ENCODE results near the gene VCPKMT. TPM values are rescaled to one million over a fixed set of nuclear protein-coding genes. Genes with fewer than 3 reads are reported as not detected.

VCPKMT gene
- polyA plus RNA-seq, 1 donor (not counting 4 experiments of a cell fraction or from before 2014, with no cell fraction given), result 9.4 TPM

DNA sequence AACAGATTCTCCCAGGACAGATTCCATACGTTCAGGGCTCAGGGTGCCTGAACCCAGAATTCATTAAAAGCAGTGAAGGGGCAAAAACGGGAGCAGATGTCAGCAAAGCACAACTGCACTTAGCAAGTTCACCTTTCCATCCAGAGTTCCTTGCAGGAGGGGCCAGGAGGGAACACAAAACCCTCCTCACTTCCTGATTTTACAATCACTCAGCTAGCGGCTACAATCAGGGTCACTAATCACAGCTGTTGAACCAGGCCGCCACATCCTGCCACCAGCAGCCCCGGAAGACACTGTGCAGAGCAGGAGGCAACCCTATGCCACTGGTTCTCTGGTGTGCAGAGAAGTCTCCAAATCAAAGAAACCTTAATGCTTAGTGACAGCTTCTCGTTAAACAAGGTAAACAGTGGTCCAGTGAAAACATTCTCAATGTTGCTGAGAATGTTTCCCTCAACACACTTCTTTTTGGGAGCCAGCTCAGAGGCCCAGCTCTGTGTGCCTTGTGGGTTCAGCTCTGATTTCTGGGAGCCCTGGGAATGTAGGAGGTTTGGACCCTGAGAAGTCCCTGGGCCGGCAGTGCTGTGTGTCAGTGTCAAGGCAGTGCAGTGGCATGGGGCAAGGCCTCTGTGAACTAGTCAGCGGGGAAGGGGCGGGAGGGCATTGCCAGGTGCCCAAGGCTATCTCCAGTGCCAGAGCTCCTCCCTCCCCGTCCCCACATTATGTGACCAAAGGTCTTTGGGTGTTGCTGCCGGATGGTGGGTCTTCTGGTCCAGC is 54.5 kb downstream of the VCPKMT start:
- no peaks in the 10 kb centered on the region for H3K79me2 ChIP-seq (ENCODE audit: control insufficient read depth, insufficient read depth, low read length)
- TF ChIP-seq, protein P1, sequence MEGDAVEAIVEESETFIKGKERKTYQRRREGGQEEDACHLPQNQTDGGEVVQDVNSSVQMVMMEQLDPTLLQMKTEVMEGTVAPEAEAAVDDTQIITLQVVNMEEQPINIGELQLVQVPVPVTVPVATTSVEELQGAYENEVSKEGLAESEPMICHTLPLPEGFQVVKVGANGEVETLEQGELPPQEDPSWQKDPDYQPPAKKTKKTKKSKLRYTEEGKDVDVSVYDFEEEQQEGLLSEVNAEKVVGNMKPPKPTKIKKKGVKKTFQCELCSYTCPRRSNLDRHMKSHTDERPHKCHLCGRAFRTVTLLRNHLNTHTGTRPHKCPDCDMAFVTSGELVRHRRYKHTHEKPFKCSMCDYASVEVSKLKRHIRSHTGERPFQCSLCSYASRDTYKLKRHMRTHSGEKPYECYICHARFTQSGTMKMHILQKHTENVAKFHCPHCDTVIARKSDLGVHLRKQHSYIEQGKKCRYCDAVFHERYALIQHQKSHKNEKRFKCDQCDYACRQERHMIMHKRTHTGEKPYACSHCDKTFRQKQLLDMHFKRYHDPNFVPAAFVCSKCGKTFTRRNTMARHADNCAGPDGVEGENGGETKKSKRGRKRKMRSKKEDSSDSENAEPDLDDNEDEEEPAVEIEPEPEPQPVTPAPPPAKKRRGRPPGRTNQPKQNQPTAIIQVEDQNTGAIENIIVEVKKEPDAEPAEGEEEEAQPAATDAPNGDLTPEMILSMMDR (optimal IDR thresholded peaks at IDR 0.05 in 1 of 3, IDR thresholded peaks at IDR 0.05 in 1 of 3, conservative IDR thresholded peaks at IDR 0.05 in 1 of 3; ENCODE audit: extremely low read depth in 1 of 3, insufficient read depth in 2 of 3, low read length in 3 of 3), result no peak
- TF ChIP-seq EZH2 (IDR thresholded peaks at IDR 0.05; ENCODE audit: low read length), result no peak
- no peaks in the 10 kb centered on the region for H4K20me1 ChIP-seq (ENCODE audit: control insufficient read depth, extremely low read depth, insufficient read depth, low read length)
- H3K4me1 ChIP-seq (ENCODE audit: control insufficient read depth, extremely low read depth, insufficient read depth, low read length), result peaks cover 40% of the 10 kb centered on the region
- H3K27ac ChIP-seq (ENCODE audit: control insufficient read depth, insufficient read depth, low read length), result peak overlapping the region; percentile 78
- H3K9me1 ChIP-seq (ENCODE audit: control insufficient read depth, extremely low read depth, insufficient read depth, low read length), result no peaks in the 10 kb centered on the region
- peak overlapping the region; percentile 75 for H3K4me2 ChIP-seq (ENCODE audit: control insufficient read depth, extremely low read depth, insufficient read depth, low read depth, low read length)
- H2AFZ ChIP-seq (ENCODE audit: control insufficient read depth, low read length), result peak overlapping the region; percentile 67
- peak; percentile 29 for FAIRE-seq
- H3K4me3 ChIP-seq (ENCODE audit: control insufficient read depth in 2 of 3, extremely low read depth in 1 of 3, insufficient read depth in 2 of 3, low read depth in 1 of 3, low read length in 3 of 3), result no peak overlapping the region
- no peaks in the 10 kb centered on the region for H3K36me3 ChIP-seq (ENCODE audit: control insufficient read depth in 2 of 2, extremely low read depth in 1 of 2, insufficient read depth in 2 of 2, low read length in 2 of 2)
- no peaks in the 10 kb centered on the region for H3K9me3 ChIP-seq (ENCODE audit: control insufficient read depth, low read depth, low read length)
- H3K9ac ChIP-seq (ENCODE audit: control insufficient read depth, extremely low read depth, insufficient read depth, low read length), result peak overlapping the region; percentile 76
- dilution Hi-C loops (cut with MboI; ENCODE audit: extremely low pct_ligation_motif_present, low sequenced_read_pairs), result no loop called here
- DNase-seq (ENCODE audit: low read depth, low spot score), result no peak
- no peaks in the 10 kb centered on the region for H3K27me3 ChIP-seq (ENCODE audit: control insufficient read depth, extremely low read depth, insufficient read depth, low read length)

DNA sequence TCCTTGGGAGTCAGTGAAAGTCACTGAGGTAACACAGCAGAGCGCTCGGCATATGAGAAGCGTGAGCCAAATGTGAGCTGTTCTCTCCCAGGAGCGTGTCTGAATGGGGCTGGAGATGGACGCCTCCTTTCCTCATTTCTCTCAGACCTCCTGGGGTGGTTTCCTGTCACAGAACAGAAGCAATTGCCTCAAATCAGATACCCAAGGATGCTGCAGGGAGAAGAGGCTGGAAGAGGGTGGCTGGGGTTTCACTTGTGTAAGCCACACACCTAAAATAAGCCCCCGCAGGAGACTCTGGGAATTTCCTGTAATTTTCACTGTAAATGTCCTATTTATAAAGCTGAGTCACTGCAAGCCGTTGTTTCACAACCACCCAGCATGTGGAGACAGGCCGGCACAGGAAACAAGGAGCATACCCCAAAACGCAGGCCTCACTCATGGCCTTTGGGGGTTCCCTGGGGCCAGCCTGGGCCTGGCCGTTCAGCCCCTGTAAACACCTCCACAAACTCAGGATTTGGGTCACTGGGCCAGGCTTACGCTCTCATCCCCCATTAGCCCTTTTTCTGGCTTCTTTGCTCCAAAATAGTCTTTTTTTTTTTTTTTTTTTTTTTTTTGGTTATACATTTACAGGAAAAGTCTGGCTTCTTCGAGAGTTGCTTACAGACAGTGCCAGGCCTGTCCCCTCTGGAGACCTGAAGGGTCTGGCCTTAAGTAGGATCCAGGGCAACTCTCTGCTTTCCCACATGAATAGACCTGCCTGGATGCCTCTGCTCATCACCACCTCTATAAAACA is 55.3 kb downstream of the VCPKMT start:
- peak; percentile 89 for FAIRE-seq
- peak overlapping the region in 2 of 3 experiments; percentile 12 to 38 for H3K4me3 ChIP-seq (ENCODE audit: control insufficient read depth in 2 of 3, extremely low read depth in 1 of 3, insufficient read depth in 2 of 3, low read depth in 1 of 3, low read length in 3 of 3)
- H3K27ac ChIP-seq (ENCODE audit: control insufficient read depth, insufficient read depth, low read length), result peak overlapping the region; percentile 78
- H3K4me1 ChIP-seq (ENCODE audit: control insufficient read depth, extremely low read depth, insufficient read depth, low read length), result peaks cover 40% of the 10 kb centered on the region
- no peaks in the 10 kb centered on the region for H4K20me1 ChIP-seq (ENCODE audit: control insufficient read depth, extremely low read depth, insufficient read depth, low read length)
- H3K9ac ChIP-seq (ENCODE audit: control insufficient read depth, extremely low read depth, insufficient read depth, low read length), result peak overlapping the region; percentile 76
- H3K36me3 ChIP-seq (ENCODE audit: control insufficient read depth in 2 of 2, extremely low read depth in 1 of 2, insufficient read depth in 2 of 2, low read length in 2 of 2), result no peaks in the 10 kb centered on the region
- no peaks in the 10 kb centered on the region for H3K27me3 ChIP-seq (ENCODE audit: control insufficient read depth, extremely low read depth, insufficient read depth, low read length)
- peak overlapping the region; percentile 67 for H2AFZ ChIP-seq (ENCODE audit: control insufficient read depth, low read length)
- TF ChIP-seq, protein P1 (optimal IDR thresholded peaks at IDR 0.05 in 1 of 3, IDR thresholded peaks at IDR 0.05 in 1 of 3, conservative IDR thresholded peaks at IDR 0.05 in 1 of 3; ENCODE audit: extremely low read depth in 1 of 3, insufficient read depth in 2 of 3, low read length in 3 of 3), result peak in 1 of 3 experiments; percentile 35
- TF ChIP-seq EZH2 (IDR thresholded peaks at IDR 0.05; ENCODE audit: low read length), result no peak
- dilution Hi-C loops (cut with MboI; ENCODE audit: extremely low pct_ligation_motif_present, low sequenced_read_pairs), result no loop called here
- H3K9me1 ChIP-seq (ENCODE audit: control insufficient read depth, extremely low read depth, insufficient read depth, low read length), result no peaks in the 10 kb centered on the region
- H3K9me3 ChIP-seq (ENCODE audit: control insufficient read depth, low read depth, low read length), result no peaks in the 10 kb centered on the region
- H3K79me2 ChIP-seq (ENCODE audit: control insufficient read depth, insufficient read depth, low read length), result no peaks in the 10 kb centered on the region
- peak overlapping the region; percentile 75 for H3K4me2 ChIP-seq (ENCODE audit: control insufficient read depth, extremely low read depth, insufficient read depth, low read depth, low read length)
- DNase-seq (ENCODE audit: low read depth, low spot score), result peak; percentile 80
